Loucy (cell line): ENCODE measurements around the gene PCDHGC3.

Source experiments
- CTCF ChIP-seq: fragments of 200-600 bp; sonication (generic); conservative IDR thresholded peaks from 2 replicates; pipeline ENCODE4 v1.5.1; 2014; ENCODE audit warnings: mild to moderate bottlenecking, antibody characterized with exemption, low read length
- EZH2phosphoT487 ChIP-seq: fragments of 200-600 bp; IDR thresholded peaks from 2 replicates; pipeline ENCODE4 v1.6.1; 2018; ENCODE audit warnings: antibody characterized with exemption, mild to moderate bottlenecking, moderate library complexity, borderline replicate concordance

DNA sequence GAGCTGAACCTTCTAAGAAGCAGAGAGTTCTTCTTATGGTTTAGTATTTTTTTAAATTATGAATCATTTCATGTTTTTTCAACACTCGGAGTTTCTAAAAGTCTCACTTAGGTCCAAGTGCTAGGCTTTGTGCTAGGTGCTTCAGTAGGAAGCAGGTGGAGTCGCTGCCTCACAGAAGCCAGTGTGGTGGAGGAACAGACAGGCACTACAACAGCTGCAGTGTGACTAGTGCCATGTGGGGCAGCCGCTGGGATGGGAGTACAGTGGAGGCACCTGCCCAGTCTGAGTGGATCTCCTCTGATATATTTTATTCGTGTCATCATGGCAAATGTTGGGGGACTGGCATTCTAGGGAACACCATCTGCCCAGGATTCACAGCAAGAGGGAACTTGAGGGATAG, 28.4 kb downstream of the PCDHGC3 start:
- TF ChIP-seq CTCF (no peak), EZH2phosphoT487 (no peak)
